HG02938 (cell line): ENCODE data around the gene OR52E5.

ENCODE experiments used
- ATAC-seq: cut with Tn5 transposase; IDR thresholded peaks from one replicate; pipeline ENCODE4 v1.9.1; 2021; ENCODE audit warnings: mild to moderate bottlenecking, moderate library complexity; ENCODE audit not compliant: unreplicated experiment

The OR52E5 gene

GRCh38 chr11:5932671-5933070 is 39.7 kb downstream of the OR52E5 start:
- no peak for ATAC-seq

- ATAC-seq = no peak
Measured at GRCh38 chr11:5933116-5933515, 40.1 kb downstream of the OR52E5 start.

- peak; percentile 14 for ATAC-seq
Measured at GRCh38 chr11:5937868-5938602, 45.0 kb downstream of the OR52E5 start.

GRCh38 chr11:5938603-5938965 is 45.6 kb downstream of the OR52E5 start:
- peak; percentile 62 for ATAC-seq

- ATAC-seq = no peak
Measured at GRCh38 chr11:5940748-5941147, 47.7 kb downstream of the OR52E5 start.

- no peak for ATAC-seq
Measured at GRCh38 chr11:5941951-5942350, 48.9 kb downstream of the OR52E5 start, which contains the start of gene OR56A3. Gene OR56A3, plus strand, starts transcription at chr11:5942251. Its CDS starts 5,096 bp downstream, at chr11:5947347.
